NCI-H460 (cell line): Measurements from ENCODE around the gene BPIFB6. TPM values are rescaled to one million over a fixed set of nuclear protein-coding genes. Genes with fewer than 3 reads are reported as not detected.

Experiments used
- DNase-seq: peaks from one replicate; pipeline ENCODE4 v3.0.0-alpha.2; 2016; ENCODE audit warnings: low read depth; ENCODE audit errors: extremely low read depth
- total RNA-seq: library from RNA; depleted of rRNA; stranded (reverse); fragments of >200 nt; shearing (Covaris generic); gene quantifications from 2 replicates; pipeline ENCODE4 v1.2.3, GENCODE V29; 2014

The BPIFB6 gene
- total RNA-seq, 1 experiment from 2014 or later, result not detected

DNA sequence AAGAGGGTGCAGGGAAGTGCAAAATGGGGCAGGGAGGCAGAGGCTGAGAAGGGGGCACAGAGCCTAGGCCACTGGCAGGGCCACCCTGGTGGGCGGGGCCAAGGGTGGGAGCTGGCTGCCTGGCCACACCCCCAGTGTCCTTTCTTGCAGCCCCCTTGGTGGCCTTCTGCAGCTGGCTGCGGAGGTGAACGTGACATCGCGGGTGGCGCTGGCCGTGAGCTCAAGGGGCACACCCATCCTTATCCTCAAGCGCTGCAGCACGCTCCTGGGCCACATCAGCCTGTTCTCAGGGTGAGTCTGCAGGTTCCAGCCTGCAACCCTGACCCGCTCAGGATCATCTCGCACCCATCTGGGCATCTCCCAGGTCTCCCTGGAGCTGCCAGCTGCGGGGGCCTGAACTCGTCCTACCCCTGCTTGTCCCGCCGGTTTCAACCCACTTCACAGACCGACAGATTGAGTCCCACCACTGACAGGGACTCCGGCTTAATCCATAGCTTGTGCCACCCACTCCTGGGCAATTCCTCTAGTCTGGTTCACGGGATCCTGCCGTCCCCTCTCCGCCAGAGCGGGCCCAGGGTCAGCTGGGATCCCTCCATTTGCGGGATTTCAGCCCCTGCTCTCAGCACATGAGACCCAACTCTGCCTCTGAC is 28.4 kb downstream of the BPIFB6 start:
- DNase-seq, result no peak

DNA sequence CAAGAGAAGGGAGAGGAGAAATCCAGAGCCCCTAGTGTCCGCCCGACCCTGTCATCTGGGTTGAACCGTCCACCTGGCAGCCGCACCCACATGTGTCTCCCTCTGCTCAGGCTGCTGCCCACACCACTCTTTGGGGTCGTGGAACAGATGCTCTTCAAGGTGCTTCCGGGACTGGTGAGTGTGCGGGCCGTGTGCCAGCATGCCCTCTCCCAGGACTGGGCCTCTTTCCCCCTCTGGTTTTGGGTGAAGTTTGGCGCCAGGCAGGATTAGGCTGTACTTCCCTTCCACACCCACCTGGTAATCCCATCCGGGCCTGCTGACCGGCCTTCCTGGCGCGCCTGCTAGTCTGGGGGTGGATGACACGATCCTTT is 30.2 kb downstream of the BPIFB6 start:
- DNase-seq, result no peak

DNA sequence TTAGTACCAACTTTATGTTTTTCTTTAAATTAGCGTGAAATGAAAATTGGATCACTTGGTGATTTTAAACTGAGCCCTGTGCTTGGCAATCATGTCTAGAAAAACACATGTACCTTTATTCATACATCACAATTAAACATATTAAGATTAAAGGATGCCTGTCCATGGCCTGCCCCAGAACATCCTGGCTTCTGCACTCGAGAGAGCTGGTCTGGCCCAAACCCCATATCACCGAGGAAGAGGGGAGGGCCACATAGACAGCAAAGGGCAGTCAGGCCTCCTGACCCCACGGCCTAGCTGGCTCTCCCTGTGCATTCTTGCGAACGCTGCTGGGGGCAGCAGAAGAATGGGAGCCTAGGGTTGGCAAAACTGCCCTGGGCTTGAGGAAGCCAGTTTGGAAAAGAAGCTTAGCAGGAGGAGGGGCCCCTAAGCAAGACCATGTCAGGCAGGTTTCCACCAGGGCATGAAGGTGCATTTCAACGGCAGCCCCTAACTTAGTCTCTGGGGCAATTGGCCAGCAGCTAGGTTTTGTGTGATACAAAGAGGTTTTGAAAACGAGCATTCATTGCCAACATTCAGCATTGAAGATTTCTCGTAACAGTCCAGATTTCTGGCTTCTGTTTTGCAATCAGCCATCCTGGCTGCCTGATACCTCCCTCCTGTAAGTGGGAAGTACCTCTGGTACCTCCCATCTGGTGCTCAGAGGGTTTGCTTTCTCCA is 30.8 kb downstream of the BPIFB6 start:
- DNase-seq, result no peak

DNA sequence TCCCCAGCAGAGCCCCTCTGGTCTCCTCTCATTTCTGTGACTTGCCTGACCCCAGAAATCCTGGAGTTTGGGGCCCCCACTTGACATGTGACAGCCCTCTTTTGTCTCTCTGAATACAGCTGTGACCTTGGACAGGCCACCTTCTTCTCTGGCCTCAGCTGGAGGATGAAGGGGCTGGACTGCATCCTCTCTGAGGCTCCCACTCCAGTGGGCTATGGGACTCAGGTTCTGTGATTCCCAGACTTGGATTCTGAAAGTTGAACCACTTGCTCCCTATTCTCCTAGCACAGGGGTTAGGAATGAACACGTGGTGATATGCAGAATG is 31.3 kb downstream of the BPIFB6 start:
- no peak for DNase-seq

DNA sequence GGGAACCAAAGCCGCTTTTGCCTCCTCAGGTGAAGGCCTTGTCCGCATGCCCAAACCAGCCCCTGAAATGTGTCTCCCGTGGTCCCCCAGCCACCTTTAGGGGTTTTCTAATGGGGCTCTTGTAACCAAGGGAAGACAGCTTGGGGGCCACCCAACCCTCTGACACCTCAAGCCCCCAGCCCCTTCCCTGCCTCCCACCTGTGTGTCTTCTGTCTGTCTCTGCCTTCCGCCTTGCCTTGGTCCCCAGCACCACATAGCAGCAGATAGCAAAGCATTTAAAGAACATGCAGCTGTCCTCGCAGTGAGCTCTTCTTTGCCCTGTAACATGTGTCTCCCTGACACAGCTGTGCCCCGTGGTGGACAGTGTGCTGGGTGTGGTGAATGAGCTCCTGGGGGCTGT is 31.8 kb downstream of the BPIFB6 start:
- DNase-seq, result no peak

DNA sequence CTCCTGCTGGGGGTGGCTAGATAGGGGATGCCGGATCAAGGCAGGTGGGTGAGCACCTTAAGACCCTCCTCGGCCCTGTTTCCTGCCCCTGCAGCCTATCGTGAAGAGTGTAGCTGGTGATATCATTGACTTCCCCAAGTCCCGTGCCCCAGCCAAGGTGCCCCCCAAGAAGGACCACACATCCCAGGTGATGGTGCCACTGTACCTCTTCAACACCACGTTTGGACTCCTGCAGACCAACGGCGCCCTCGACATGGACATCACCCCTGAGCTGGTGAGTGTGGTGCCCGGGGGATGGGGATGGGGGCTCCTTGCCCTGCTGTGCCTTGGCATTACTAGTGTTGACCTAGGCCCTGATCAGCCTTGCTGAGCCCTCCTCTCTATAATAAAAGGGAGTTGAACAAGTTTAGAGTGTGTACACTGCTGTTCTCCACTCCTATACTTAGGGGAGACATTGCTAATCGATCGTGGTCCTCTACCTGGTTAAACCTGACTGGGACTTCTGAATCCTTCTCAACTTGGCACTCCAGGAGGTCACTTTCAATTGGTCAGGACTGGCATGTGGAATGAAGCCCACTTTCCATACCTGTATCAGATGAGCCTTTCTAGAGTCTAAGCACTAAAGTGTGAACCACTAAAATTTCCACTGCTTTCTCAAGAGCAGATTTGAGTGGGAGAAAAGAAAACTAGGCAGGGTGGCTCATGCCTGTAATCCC is 33.3 kb downstream of the BPIFB6 start:
- DNase-seq, result no peak

DNA sequence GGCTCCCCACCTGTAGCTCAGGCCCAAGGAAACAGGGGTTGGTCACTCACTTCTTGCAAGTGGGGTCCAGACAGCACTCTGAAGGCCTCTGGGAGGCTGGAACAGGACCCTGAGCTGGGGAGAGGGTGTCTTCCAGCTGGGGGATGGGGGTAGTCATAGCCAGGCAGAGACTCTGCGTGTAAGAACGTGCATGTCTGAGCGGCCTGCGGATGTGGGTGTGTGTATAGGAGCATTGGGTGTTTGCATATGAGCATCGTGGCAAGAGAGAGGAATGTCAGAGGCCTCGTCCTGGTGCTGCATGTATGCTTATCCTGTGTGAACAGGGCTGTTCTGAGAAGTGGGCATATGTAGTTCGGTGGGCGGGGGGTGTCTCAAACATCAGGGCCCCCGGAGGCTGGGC is 34.3 kb downstream of the BPIFB6 start:
- DNase-seq, result no peak

DNA sequence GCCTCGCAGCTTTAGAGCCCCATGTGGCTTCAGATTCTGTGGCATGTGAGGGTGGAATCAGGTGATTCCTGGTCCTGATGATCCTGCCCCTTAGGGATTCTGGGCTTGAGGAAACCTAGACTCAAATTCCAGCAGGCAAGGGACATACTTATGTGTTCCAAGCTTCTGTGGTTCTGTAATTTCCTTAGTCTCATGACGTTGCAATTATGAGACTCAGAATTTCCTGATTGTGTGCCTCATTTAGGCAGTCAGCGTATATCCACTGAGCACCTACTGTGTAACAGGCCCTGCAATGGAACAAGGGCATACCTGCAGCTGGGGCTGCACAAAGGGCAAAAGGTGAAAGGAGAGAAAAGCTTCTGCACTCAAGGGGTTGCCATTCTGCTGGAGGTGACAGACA is 36.4 kb downstream of the BPIFB6 start:
- no peak for DNase-seq

DNA sequence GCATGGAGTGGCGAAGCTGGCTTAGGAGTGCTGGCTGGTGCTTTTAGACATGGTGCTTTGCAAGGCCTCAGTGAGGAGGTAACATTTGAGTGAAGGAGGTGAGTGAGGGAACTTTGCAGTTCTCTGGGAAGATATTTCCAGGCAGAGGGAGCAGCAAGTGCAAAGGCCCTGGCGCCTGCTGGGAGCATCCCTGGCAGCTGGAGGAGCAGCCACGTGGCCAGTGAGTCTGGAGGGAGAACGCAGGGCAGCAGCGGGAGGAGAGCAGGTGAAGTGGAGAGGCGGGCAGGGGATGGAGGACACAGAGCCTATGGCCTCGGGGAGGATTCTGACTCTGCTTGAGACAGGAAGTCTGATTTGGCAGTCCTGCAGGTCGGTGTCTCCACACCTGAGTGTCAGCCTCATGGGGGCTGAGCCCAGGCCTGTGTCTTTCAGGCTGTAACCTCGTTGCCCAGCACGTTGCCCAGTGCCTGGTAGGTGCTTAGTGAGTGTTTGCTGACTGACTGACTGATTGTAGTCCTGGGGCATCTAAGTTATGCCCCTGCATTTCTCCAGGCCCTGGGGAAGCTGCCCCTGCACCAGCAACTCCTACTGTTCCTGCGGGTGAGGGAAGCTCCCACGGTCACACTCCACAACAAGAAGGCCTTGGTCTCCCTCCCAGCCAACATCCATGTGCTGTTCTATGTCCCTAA is 36.9 kb downstream of the BPIFB6 start:
- DNase-seq, result no peak

DNA sequence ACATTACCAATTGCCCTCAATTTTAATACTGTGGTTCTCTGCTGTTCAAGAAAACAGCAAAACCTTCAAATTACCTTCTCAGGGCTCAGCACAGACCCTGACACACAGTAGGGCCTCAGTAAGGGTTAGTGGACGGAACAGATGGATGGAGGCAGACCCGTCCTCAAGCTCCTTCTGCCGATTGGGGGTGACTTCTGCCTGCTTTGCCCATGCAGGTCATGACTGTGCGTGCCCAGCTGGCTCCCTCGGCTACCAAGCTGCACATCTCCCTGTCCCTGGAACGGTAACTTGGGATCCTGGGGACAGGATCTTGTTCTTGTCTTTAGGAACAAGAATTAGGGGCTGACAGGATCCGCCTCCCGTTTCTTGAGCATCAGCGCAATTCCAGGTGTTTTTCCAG is 38.2 kb downstream of the BPIFB6 start:
- DNase-seq, result no peak

DNA sequence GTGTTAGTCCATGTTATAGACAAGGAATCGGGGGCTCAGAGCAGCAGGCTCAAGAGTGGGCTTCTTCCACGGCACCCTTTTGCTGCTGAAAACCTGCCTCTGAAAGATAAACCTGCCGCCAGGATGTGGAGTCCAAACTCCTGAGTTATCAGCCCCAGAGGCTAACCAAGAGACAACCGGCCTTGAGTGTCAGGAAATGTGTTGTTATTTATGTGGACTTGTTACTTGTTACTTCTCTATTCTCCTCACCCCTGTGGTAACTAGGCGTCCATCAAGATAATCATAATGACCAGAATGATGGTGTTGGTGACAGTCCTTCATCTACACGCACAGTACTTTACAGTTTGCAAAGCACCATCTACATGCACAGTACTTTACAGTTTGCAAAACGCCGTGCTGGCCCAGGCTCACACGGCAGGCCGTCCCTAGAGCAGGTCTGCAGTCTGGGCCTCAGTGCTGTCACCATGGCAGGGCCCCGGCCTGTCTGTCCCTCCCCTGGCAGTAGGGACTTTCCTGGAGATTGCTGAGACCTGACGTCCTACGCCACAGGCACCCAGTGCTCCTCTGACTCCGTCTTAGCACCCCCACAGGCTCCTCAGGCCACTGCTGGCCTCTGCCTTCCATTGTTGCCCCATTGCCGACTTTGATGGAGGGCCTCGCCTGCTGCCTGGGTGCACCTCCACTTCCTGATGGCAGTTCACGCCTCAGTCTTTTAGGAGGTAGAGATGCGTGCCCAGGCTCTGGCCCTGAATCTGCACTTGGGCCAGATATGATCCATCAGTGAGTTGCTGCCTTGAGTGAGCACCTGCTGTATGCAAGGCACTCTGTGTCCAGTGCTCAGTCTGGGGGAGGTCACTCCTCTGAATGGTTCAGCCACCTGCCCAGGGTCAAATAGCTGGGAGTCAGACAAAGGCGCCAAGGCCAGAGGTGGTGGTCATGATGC is 38.9 kb downstream of the BPIFB6 start:
- DNase-seq, result no peak

DNA sequence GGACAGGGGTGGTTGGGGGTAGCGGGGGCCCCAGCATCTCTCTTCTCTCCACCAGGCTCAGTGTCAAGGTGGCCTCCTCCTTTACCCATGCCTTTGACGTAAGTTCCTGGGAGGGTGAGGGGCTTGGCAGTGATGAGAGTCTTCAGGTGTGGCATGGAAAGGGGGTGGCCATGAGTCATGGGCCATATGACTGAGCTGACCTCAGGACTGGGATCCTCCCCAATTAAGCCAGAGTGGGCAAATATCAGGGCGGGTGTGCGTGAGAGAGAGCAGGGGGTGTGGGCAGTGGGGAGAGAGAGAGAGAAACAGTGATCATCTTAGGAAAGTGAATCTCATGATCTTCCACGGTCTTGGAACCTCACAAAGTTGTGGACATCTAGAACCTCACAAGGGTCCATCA is 39.8 kb downstream of the BPIFB6 start:
- DNase-seq, result no peak

DNA sequence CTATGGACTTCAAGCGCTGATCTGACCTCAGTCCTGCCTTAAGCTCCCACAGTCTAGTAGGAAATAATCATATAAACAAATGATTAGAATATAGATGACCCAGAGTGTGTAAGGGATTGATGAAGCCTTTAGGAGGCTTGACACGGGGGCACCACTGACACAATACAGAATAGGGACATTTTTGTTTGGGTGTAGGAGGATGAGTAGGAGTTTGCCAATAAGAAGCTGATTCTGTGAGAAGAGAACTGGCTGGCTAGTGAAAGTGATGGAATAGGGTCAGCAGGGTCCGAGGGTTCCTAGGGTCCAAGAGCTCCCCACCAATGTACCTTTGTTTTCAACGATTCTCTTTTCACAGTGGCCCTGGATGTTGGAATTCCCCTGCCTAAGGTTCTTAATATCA is 40.9 kb downstream of the BPIFB6 start:
- no peak for DNase-seq

DNA sequence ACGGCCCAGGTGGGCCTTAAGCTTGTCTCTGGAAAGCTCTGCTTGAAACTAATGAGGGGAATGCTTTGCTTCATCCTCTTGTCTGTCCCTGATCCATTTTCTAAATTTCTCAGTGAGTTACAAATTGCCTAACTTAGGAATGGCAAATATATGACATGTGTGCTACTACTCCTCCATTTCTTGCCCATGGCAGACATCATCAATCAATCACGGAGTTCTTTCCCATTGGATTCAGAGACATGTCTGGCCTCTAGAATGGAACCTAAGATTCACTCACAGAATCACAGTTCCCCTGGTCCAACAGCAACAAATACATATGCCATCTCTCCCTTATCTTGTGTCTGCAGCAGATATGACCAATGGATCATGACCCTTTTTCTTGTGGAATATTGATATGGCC is 41.4 kb downstream of the BPIFB6 start:
- DNase-seq, result no peak

DNA sequence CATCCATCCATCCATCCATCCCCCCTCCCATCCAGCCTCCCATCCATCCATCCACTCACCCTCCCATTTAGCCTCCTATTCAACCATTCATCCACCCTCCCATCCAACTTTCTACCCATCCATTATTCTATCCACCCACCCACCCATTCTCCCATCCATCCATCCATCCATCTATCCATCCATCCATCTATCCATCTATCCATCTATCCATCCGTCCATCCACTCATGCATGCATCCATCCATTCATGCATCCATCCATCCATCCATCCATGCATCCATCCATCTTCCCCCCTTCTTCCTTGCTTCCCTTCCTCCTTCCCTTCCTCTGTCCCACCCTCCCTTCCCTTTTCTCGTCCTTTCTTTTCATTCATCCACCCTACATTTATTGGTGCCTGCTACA is 43.2 kb downstream of the BPIFB6 start:
- no peak for DNase-seq

DNA sequence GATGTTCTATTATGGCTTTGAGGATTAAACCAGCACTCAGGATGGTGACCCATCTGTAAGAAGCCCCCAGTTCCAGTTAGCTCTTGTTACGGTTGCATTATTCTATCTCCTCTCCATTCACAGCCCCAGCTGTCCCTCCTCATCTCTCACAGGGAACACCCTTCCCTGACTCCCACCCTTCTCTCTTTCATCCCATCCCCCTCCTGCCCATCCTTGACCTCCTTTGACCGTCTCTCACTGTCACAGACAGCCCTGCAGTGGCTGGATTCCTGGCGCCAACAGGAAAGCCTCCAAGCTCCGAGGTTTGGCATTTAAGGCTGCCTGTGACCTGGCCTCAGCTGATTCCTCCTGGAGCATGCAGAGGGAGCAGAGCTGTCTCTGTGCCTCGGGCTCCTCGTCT is 43.8 kb downstream of the BPIFB6 start:
- DNase-seq, result no peak

DNA sequence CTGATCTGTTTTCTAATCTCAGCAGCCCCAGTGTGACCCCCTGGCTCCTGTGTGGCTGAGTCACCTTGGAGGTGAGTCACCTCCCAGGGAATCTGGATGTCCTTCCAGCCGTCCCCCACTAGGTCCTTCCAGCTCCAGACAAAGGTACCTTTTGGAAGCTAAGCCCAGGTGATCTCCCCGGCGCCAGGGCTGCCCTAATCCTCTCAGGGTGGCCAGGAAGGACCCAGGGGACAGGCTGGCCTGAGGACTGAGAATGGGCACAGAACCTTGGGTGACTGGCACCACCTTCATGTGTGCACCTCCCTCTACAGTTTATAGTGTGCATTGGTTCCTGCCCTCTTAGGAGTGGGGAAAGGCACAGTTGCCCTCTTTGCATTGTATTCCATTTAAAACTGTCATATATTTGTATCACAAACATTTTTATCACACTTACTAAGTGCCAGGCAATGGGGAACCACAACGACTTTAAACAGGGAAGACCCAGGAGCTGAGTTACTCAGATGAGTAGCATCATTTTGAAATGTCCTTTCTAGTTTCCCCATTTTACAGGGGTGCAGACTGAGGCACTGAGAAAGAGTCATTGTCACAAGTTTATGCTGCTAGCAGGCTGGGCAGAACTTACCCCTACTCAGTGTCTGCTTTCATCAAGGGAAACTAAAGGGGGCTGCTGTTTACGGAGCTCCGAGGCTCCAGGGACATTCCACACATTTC is 45.4 kb downstream of the BPIFB6 start:
- peak; percentile 6 for DNase-seq

DNA sequence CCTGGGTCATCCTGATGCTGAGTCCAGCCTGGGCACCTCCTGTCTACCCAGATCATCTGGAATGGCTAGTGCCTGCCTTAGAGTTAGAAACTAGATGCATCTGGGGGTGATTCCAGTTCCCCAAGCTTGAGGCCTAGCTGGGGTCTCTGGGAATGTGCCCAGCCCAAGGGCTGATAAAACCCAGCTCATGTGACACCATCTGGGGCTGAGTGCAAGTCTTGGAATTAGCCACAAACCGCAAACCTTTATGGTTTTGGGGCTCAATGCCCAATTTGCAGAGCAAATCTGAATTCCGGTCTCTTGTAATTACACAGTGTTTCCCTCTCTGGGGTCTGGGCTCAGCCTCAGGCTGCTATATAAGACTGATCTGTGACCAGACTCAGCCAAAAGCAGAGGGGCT is 47.8 kb downstream of the BPIFB6 start, which contains the start of gene BPIFB4:
TSS of gene BPIFB4 (plus strand) at position 385 of the 400 bp plus-strand sequence. CDS start 1,884 bp downstream, outside the sequence.
- DNase-seq, result no peak

DNA sequence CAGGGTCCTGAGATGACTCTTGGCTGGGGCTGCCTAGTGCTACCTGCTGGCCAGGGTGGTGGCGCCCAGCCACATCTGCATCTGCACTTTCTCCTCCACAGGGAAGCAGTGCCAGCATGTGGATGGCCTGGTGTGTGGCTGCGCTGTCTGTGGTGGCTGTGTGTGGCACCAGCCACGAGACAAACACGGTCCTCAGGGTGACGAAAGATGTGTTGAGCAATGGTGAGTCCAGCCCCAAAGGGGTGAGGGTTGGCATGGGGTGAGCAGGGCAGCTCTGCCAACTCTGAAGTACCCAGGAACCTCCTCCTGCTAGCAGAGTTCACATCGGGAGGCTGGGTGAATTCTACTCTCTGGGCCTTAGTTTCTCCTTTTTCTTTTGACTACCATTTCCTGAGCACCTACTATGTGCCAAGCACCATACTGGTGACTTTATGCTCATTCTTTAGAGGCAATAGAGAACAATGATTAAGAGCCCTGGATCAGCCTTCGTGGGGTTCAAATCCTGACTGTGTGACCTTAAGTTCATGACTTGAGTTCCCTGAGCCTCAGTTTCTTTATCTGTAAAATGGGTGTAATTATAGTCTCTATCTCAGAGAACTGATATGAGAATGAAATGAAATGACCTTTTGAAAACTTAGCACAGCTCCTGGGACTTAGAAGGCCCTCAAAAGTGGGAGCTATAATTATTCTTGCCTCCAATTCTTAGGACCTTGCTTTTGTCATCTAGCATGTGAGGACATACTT is 50.1 kb downstream of the BPIFB6 start:
- no peak for DNase-seq
